GM12892 (cell line): Measurements from ENCODE around the gene COX17.

Experiments used
- POLR2A ChIP-seq: IDR thresholded peaks from 2 replicates; pipeline ENCODE4 v1.6.1; 2011; ENCODE audit warnings: low read depth, low read length, control low read depth
- POLR2AphosphoS5 ChIP-seq: IDR thresholded peaks from 2 replicates; pipeline ENCODE4 v1.6.1; 2011; ENCODE audit warnings: low read depth, low read length, control low read depth

- TF ChIP-seq POLR2AphosphoS5 (no peak), POLR2A (no peak)
Observed at GRCh38 chr3:119642746-119643473, 34.3 kb downstream of the COX17 start.
